ENCODE data around the gene MYL6B. TPM values are rescaled to one million over a fixed set of nuclear protein-coding genes. Genes with fewer than 3 reads are reported as not detected.

MYL6B gene
- total RNA-seq, 1 donor from 2014 or later, result 77.0 TPM

Other genes with a start within 250 kb of the MYL6B start
- 20.0 TPM for gene PYM1, start 224.7 kb upstream of the MYL6B start, total RNA-seq
- 10.9 TPM for gene DGKA, start 221.4 kb upstream of the MYL6B start, total RNA-seq
- not detected for gene PMEL, start 186.5 kb upstream of the MYL6B start, total RNA-seq
- gene CDK2, start 185.8 kb upstream of the MYL6B start, total RNA-seq, result 6.7 TPM
- gene RAB5B, start 178.5 kb upstream of the MYL6B start, total RNA-seq, result 37.4 TPM
- gene SUOX, start 155.3 kb upstream of the MYL6B start, total RNA-seq, result 8.3 TPM
- 5.5 TPM for gene IKZF4, start 131.5 kb upstream of the MYL6B start, total RNA-seq
- gene RPS26, start 110.7 kb upstream of the MYL6B start, total RNA-seq, result 61.3 TPM
- 2.2 TPM for gene ERBB3, start 72.4 kb upstream of the MYL6B start, total RNA-seq
- 64.9 TPM for gene PA2G4, start 48.0 kb upstream of the MYL6B start, total RNA-seq
- gene RPL41, start 36.0 kb upstream of the MYL6B start, total RNA-seq, result 1,070 TPM
- gene ZC3H10, start 34.3 kb upstream of the MYL6B start, total RNA-seq, result 10.6 TPM
- 21.8 TPM for gene ESYT1, start 24.3 kb upstream of the MYL6B start, total RNA-seq
- 417 TPM for gene MYL6, start 5.8 kb downstream of the MYL6B start, total RNA-seq
- gene SMARCC2, start 36.9 kb downstream of the MYL6B start, total RNA-seq, result 80.6 TPM
- 78.1 TPM for gene RNF41, start 69.3 kb downstream of the MYL6B start, total RNA-seq
- 20.1 TPM for gene NABP2, start 71.8 kb downstream of the MYL6B start, total RNA-seq
- not detected for gene SLC39A5, start 77.5 kb downstream of the MYL6B start, total RNA-seq
- gene ANKRD52, start 105.8 kb downstream of the MYL6B start, total RNA-seq, result 9.2 TPM
- 12.9 TPM for gene COQ10A, start 114.4 kb downstream of the MYL6B start, total RNA-seq
- gene CS, start 147.7 kb downstream of the MYL6B start, total RNA-seq, result 90.9 TPM
- 40.4 TPM for gene CNPY2, start 163.4 kb downstream of the MYL6B start, total RNA-seq
- gene PAN2, start 181.4 kb downstream of the MYL6B start, total RNA-seq, result 29.9 TPM
- not detected for gene IL23A, start 186.3 kb downstream of the MYL6B start, total RNA-seq
- 84.4 TPM for gene STAT2, start 207.5 kb downstream of the MYL6B start, total RNA-seq
- not detected for gene APOF, start 210.3 kb downstream of the MYL6B start, total RNA-seq

Data from occipital lobe (tissue), 1 donor.